Liver (tissue), 3 donors: ENCODE measurements around the gene RABIF.

Experiments
- EGR1 ChIP-seq, 2 donors: IDR thresholded peaks; 2 replicates each; pipeline ENCODE4 v1.6.1; 2016 to 2018; ENCODE audit warnings: antibody characterized with exemption in 2 of 2, low read depth in 2 of 2
- GABPA ChIP-seq, 2 donors: IDR thresholded peaks in 1 of 2; conservative IDR thresholded peaks in 1 of 2; 2 replicates each; pipeline ENCODE4 v1.6.1; 2016; ENCODE audit warnings: antibody characterized with exemption in 2 of 2, mild to moderate bottlenecking in 1 of 2, moderate library complexity in 1 of 2
- JUND ChIP-seq, 2 donors: IDR thresholded peaks; 2 replicates each; pipeline ENCODE4 v1.6.1; 2016; ENCODE audit warnings: antibody characterized with exemption in 2 of 2
- RAD21 ChIP-seq, 2 donors: IDR thresholded peaks; 2 replicates each; pipeline ENCODE4 v1.6.1; 2016; ENCODE audit warnings: antibody characterized with exemption in 2 of 2, mild to moderate bottlenecking in 2 of 2
- RXRA ChIP-seq, 2 donors: IDR thresholded peaks; 2 replicates each; pipeline ENCODE4 v1.6.1; 2017 to 2018; ENCODE audit warnings: antibody characterized with exemption in 2 of 2, mild to moderate bottlenecking in 1 of 2
- SP1 ChIP-seq: IDR thresholded peaks from 2 replicates; pipeline ENCODE4 v1.6.1; 2018; ENCODE audit warnings: antibody characterized with exemption, mild to moderate bottlenecking
- TAF1 ChIP-seq: conservative IDR thresholded peaks from 2 replicates; pipeline ENCODE4 v1.6.1; 2016; ENCODE audit warnings: antibody characterized with exemption, mild to moderate bottlenecking
- YY1 ChIP-seq: IDR thresholded peaks from 2 replicates; pipeline ENCODE4 v1.6.1; 2016; ENCODE audit warnings: antibody characterized with exemption, mild to moderate bottlenecking
- TF ChIP-seq, protein P1 (sequence below): fragments of 150-350 bp; IDR thresholded peaks from 2 replicates; pipeline ENCODE4 v1.5.1; 2017; ENCODE audit warnings: improper control_type of control experiment, low read depth, low read length; ENCODE audit not compliant: missing input control
- TF ChIP-seq, protein P2 (sequence below): IDR thresholded peaks from 2 replicates; pipeline ENCODE4 v1.6.1; 2016; ENCODE audit warnings: antibody characterized with exemption
- TF ChIP-seq, protein P3 (sequence below): IDR thresholded peaks from 2 replicates; pipeline ENCODE4 v1.6.1; 2016; ENCODE audit warnings: antibody characterized with exemption
- TF ChIP-seq, protein P4 (sequence below): IDR thresholded peaks from 2 replicates; pipeline ENCODE4 v1.6.1; 2016; ENCODE audit warnings: antibody characterized with exemption, mild to moderate bottlenecking
- donor health status: healthy.
- donor health status: healthy.

DNA sequence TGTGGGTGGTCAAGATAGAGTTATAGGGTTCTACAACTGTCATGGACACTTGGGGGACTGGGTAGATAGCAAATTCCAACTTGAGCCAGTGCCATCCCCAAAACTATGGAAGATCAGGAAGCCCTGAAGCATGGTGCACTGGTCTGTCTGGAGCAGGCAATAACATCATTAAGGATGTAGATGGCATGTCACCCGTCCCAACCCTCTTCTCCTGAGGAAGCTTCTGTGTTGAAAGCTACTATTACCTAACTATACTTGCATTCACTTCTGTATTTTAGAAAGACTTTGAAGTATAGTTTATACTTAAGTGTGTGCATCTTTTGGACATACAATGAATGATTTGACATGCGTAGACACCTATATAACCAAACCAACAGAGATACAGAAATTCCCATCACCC, 32.9 kb downstream of the RABIF start:
- TF ChIP-seq EGR1 (IDR thresholded peaks at IDR 0.05; ENCODE audit: low read depth in 2 of 2) (no peak), RXRA (IDR thresholded peaks at IDR 0.05) (no peak), RAD21 (IDR thresholded peaks at IDR 0.05) (no peak), YY1 (no peak), SP1 (no peak), TAF1 (no peak), GABPA (IDR thresholded peaks at IDR 0.05 in 1 of 2, conservative IDR thresholded peaks at IDR 0.05 in 1 of 2) (no peak), JUND (IDR thresholded peaks at IDR 0.05) (no peak)
- TF ChIP-seq, protein P1, sequence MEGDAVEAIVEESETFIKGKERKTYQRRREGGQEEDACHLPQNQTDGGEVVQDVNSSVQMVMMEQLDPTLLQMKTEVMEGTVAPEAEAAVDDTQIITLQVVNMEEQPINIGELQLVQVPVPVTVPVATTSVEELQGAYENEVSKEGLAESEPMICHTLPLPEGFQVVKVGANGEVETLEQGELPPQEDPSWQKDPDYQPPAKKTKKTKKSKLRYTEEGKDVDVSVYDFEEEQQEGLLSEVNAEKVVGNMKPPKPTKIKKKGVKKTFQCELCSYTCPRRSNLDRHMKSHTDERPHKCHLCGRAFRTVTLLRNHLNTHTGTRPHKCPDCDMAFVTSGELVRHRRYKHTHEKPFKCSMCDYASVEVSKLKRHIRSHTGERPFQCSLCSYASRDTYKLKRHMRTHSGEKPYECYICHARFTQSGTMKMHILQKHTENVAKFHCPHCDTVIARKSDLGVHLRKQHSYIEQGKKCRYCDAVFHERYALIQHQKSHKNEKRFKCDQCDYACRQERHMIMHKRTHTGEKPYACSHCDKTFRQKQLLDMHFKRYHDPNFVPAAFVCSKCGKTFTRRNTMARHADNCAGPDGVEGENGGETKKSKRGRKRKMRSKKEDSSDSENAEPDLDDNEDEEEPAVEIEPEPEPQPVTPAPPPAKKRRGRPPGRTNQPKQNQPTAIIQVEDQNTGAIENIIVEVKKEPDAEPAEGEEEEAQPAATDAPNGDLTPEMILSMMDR, result no peak
- TF ChIP-seq, protein P2, sequence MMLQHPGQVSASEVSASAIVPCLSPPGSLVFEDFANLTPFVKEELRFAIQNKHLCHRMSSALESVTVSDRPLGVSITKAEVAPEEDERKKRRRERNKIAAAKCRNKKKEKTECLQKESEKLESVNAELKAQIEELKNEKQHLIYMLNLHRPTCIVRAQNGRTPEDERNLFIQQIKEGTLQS, result no peak
- TF ChIP-seq, protein P3, sequence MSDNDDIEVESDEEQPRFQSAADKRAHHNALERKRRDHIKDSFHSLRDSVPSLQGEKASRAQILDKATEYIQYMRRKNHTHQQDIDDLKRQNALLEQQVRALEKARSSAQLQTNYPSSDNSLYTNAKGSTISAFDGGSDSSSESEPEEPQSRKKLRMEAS, result no peak
- TF ChIP-seq, protein P4, sequence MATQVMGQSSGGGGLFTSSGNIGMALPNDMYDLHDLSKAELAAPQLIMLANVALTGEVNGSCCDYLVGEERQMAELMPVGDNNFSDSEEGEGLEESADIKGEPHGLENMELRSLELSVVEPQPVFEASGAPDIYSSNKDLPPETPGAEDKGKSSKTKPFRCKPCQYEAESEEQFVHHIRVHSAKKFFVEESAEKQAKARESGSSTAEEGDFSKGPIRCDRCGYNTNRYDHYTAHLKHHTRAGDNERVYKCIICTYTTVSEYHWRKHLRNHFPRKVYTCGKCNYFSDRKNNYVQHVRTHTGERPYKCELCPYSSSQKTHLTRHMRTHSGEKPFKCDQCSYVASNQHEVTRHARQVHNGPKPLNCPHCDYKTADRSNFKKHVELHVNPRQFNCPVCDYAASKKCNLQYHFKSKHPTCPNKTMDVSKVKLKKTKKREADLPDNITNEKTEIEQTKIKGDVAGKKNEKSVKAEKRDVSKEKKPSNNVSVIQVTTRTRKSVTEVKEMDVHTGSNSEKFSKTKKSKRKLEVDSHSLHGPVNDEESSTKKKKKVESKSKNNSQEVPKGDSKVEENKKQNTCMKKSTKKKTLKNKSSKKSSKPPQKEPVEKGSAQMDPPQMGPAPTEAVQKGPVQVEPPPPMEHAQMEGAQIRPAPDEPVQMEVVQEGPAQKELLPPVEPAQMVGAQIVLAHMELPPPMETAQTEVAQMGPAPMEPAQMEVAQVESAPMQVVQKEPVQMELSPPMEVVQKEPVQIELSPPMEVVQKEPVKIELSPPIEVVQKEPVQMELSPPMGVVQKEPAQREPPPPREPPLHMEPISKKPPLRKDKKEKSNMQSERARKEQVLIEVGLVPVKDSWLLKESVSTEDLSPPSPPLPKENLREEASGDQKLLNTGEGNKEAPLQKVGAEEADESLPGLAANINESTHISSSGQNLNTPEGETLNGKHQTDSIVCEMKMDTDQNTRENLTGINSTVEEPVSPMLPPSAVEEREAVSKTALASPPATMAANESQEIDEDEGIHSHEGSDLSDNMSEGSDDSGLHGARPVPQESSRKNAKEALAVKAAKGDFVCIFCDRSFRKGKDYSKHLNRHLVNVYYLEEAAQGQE, result no peak
